NB4 (cell line): ENCODE measurements around the gene ACKR1.

Experiments used
- POLR2A ChIP-seq: IDR thresholded peaks from 2 replicates; pipeline ENCODE4 v1.6.1; 2011; ENCODE audit warnings: mild to moderate bottlenecking; ENCODE audit not compliant: insufficient read length; ENCODE audit errors: extremely low read depth
- TF ChIP-seq, protein P1 (sequence below): IDR thresholded peaks from one replicate; pipeline ENCODE4 v1.5.1; 2012; ENCODE audit warnings: low read depth, low read length
- TF ChIP-seq, protein P2 (sequence below): IDR thresholded peaks from 2 replicates; pipeline ENCODE4 v1.6.1; 2011; ENCODE audit warnings: low read depth, low read length

- TF ChIP-seq, protein P1, sequence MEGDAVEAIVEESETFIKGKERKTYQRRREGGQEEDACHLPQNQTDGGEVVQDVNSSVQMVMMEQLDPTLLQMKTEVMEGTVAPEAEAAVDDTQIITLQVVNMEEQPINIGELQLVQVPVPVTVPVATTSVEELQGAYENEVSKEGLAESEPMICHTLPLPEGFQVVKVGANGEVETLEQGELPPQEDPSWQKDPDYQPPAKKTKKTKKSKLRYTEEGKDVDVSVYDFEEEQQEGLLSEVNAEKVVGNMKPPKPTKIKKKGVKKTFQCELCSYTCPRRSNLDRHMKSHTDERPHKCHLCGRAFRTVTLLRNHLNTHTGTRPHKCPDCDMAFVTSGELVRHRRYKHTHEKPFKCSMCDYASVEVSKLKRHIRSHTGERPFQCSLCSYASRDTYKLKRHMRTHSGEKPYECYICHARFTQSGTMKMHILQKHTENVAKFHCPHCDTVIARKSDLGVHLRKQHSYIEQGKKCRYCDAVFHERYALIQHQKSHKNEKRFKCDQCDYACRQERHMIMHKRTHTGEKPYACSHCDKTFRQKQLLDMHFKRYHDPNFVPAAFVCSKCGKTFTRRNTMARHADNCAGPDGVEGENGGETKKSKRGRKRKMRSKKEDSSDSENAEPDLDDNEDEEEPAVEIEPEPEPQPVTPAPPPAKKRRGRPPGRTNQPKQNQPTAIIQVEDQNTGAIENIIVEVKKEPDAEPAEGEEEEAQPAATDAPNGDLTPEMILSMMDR: no peak
- TF ChIP-seq POLR2A: no peak
- TF ChIP-seq, protein P2, sequence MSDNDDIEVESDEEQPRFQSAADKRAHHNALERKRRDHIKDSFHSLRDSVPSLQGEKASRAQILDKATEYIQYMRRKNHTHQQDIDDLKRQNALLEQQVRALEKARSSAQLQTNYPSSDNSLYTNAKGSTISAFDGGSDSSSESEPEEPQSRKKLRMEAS: no peak
Measured at GRCh38 chr1:159229260-159229885, 24.7 kb downstream of the ACKR1 start.
